Measurements from ENCODE around the gene GLIS1.

Gene GLIS1

GRCh38 chr1:53550201-53550741, 188.7 kb downstream of the GLIS1 start:
- H3K36me3 ChIP-seq (ENCODE audit: control insufficient read depth, insufficient read depth, low read length) = no peaks in the 10 kb centered on the region

GRCh38 chr1:53549781-53550180, 189.2 kb downstream of the GLIS1 start:
- Histone ChIP-seq H3K4me1 (ENCODE audit: control insufficient read depth, insufficient read depth, low read length, poor library complexity, severe bottlenecking) (no peaks in the 10 kb centered on the region), H3K27ac (ENCODE audit: low read depth, low read length, severe bottlenecking) (no peak overlapping the region), H3K9me3 (ENCODE audit: control insufficient read depth, low read length) (no peaks in the 10 kb centered on the region), H3K4me3 (ENCODE audit: extremely low read depth, insufficient read depth, low read length, poor library complexity, severe bottlenecking) (no peak overlapping the region), H3K36me3 (ENCODE audit: control insufficient read depth, insufficient read depth, low read length) (no peaks in the 10 kb centered on the region)
- 79 to 100% methylated on average over 1 of the region's 3 CpGs for WGBS, 2 experiments (ENCODE audit: insufficient coverage in 2 of 2)

More at GRCh38 chr1:53550201-53550741, 188.7 kb downstream of the GLIS1 start:
- Histone ChIP-seq H3K27ac (ENCODE audit: low read depth, low read length, severe bottlenecking) (no peak overlapping the region), H3K4me1 (ENCODE audit: control insufficient read depth, insufficient read depth, low read length, poor library complexity, severe bottlenecking) (no peaks in the 10 kb centered on the region), H3K9me3 (ENCODE audit: control insufficient read depth, low read length) (no peaks in the 10 kb centered on the region), H3K4me3 (ENCODE audit: extremely low read depth, insufficient read depth, low read length, poor library complexity, severe bottlenecking) (no peak overlapping the region)
- 95 to 100% methylated on average over 4 to 6 of the region's 7 CpGs for whole genome bisulfite sequencing, 2 experiments (ENCODE audit: insufficient coverage in 2 of 2)

GRCh38 chr1:53549287-53549686, 189.7 kb downstream of the GLIS1 start:
- WGBS, 2 experiments (ENCODE audit: insufficient coverage in 2 of 2) = 80% methylated on average over 1 of the region's 2 CpGs; no CpG with 5 or more reads in 1 of the 2 experiments
- no peaks in the 10 kb centered on the region for H3K9me3 ChIP-seq (ENCODE audit: control insufficient read depth, low read length)
- H3K4me3 ChIP-seq (ENCODE audit: extremely low read depth, insufficient read depth, low read length, poor library complexity, severe bottlenecking) = no peak overlapping the region
- no peaks in the 10 kb centered on the region for H3K36me3 ChIP-seq (ENCODE audit: control insufficient read depth, insufficient read depth, low read length)
- no peaks in the 10 kb centered on the region for H3K4me1 ChIP-seq (ENCODE audit: control insufficient read depth, insufficient read depth, low read length, poor library complexity, severe bottlenecking)
- no peak overlapping the region for H3K27ac ChIP-seq (ENCODE audit: low read depth, low read length, severe bottlenecking)

GRCh38 chr1:53548031-53548491, 190.9 kb downstream of the GLIS1 start:
- Histone ChIP-seq H3K9me3 (ENCODE audit: control insufficient read depth, low read length) (no peaks in the 10 kb centered on the region), H3K36me3 (ENCODE audit: control insufficient read depth, insufficient read depth, low read length) (no peaks in the 10 kb centered on the region), H3K4me1 (ENCODE audit: control insufficient read depth, insufficient read depth, low read length, poor library complexity, severe bottlenecking) (no peaks in the 10 kb centered on the region), H3K27ac (ENCODE audit: low read depth, low read length, severe bottlenecking) (no peak overlapping the region), H3K4me3 (ENCODE audit: extremely low read depth, insufficient read depth, low read length, poor library complexity, severe bottlenecking) (no peak overlapping the region)
- 87 to 91% methylated on average over 9 to 17 of the region's 17 CpGs for WGBS, 2 experiments (ENCODE audit: insufficient coverage in 2 of 2)

- Histone ChIP-seq H3K27ac (ENCODE audit: low read depth, low read length, severe bottlenecking) (no peak overlapping the region), H3K4me1 (ENCODE audit: control insufficient read depth, insufficient read depth, low read length, poor library complexity, severe bottlenecking) (no peaks in the 10 kb centered on the region), H3K9me3 (ENCODE audit: control insufficient read depth, low read length) (no peaks in the 10 kb centered on the region), H3K4me3 (ENCODE audit: extremely low read depth, insufficient read depth, low read length, poor library complexity, severe bottlenecking) (no peak overlapping the region), H3K36me3 (ENCODE audit: control insufficient read depth, insufficient read depth, low read length) (no peaks in the 10 kb centered on the region)
- WGBS, 2 experiments (ENCODE audit: insufficient coverage in 2 of 2) = 84% methylated on average over 8 to 9 of the region's 10 CpGs
Observed at GRCh38 chr1:53547231-53547790, 191.7 kb downstream of the GLIS1 start.

- WGBS, 2 experiments (ENCODE audit: insufficient coverage in 2 of 2) = 89 to 90% methylated on average over 13 of the region's 13 CpGs
- no peaks in the 10 kb centered on the region for H3K9me3 ChIP-seq (ENCODE audit: control insufficient read depth, low read length)
- no peak overlapping the region for H3K27ac ChIP-seq (ENCODE audit: low read depth, low read length, severe bottlenecking)
- no peaks in the 10 kb centered on the region for H3K4me1 ChIP-seq (ENCODE audit: control insufficient read depth, insufficient read depth, low read length, poor library complexity, severe bottlenecking)
- H3K36me3 ChIP-seq (ENCODE audit: control insufficient read depth, insufficient read depth, low read length) = no peaks in the 10 kb centered on the region
- H3K4me3 ChIP-seq (ENCODE audit: extremely low read depth, insufficient read depth, low read length, poor library complexity, severe bottlenecking) = no peak overlapping the region
Observed at GRCh38 chr1:53546409-53547155, 192.4 kb downstream of the GLIS1 start.

GRCh38 chr1:53545663-53546408, 193.1 kb downstream of the GLIS1 start:
- Histone ChIP-seq H3K9me3 (ENCODE audit: control insufficient read depth, low read length) (no peaks in the 10 kb centered on the region), H3K4me3 (ENCODE audit: extremely low read depth, insufficient read depth, low read length, poor library complexity, severe bottlenecking) (no peak overlapping the region), H3K27ac (ENCODE audit: low read depth, low read length, severe bottlenecking) (no peak overlapping the region), H3K36me3 (ENCODE audit: control insufficient read depth, insufficient read depth, low read length) (no peaks in the 10 kb centered on the region), H3K4me1 (ENCODE audit: control insufficient read depth, insufficient read depth, low read length, poor library complexity, severe bottlenecking) (no peaks in the 10 kb centered on the region)
- 83 to 84% methylated on average over 12 to 16 of the region's 17 CpGs for WGBS, 2 experiments (ENCODE audit: insufficient coverage in 2 of 2)

GRCh38 chr1:53544728-53545515, 194.0 kb downstream of the GLIS1 start:
- no peaks in the 10 kb centered on the region for H3K4me1 ChIP-seq (ENCODE audit: control insufficient read depth, insufficient read depth, low read length, poor library complexity, severe bottlenecking)
- 91 to 94% methylated on average over 3 of the region's 6 CpGs for WGBS, 2 experiments (ENCODE audit: insufficient coverage in 2 of 2)
- H3K9me3 ChIP-seq (ENCODE audit: control insufficient read depth, low read length) = no peaks in the 10 kb centered on the region
- H3K4me3 ChIP-seq (ENCODE audit: extremely low read depth, insufficient read depth, low read length, poor library complexity, severe bottlenecking) = no peak overlapping the region
- no peaks in the 10 kb centered on the region for H3K36me3 ChIP-seq (ENCODE audit: control insufficient read depth, insufficient read depth, low read length)
- H3K27ac ChIP-seq (ENCODE audit: low read depth, low read length, severe bottlenecking) = no peak overlapping the region

GRCh38 chr1:53543778-53544695, 194.9 kb downstream of the GLIS1 start:
- 90 to 91% methylated on average over 14 to 21 of the region's 24 CpGs for WGBS, 2 experiments (ENCODE audit: insufficient coverage in 2 of 2)
- Histone ChIP-seq H3K4me1 (ENCODE audit: control insufficient read depth, insufficient read depth, low read length, poor library complexity, severe bottlenecking) (no peaks in the 10 kb centered on the region), H3K9me3 (ENCODE audit: control insufficient read depth, low read length) (no peaks in the 10 kb centered on the region), H3K4me3 (ENCODE audit: extremely low read depth, insufficient read depth, low read length, poor library complexity, severe bottlenecking) (no peak overlapping the region), H3K27ac (ENCODE audit: low read depth, low read length, severe bottlenecking) (no peak overlapping the region), H3K36me3 (ENCODE audit: control insufficient read depth, insufficient read depth, low read length) (no peaks in the 10 kb centered on the region)
